Testis (tissue), 2 donors: ENCODE measurements around the gene AZGP1.

Experiments
- POLR2A ChIP-seq: fragments of 450-650 bp; IDR thresholded peaks from one replicate; pipeline ENCODE4 v1.6.1; 2017; ENCODE audit warnings: antibody characterized with exemption, mild to moderate bottlenecking, moderate library complexity
- TF ChIP-seq, protein P1 (sequence below), 3 experiments: fragments of 450-650 bp in 2 of 3; fragments of 200-600 bp in 1 of 3; sonication (generic) in 1 of 3; IDR thresholded peaks; one replicate each; pipeline ENCODE4 v1.5.1; 2016 to 2019; ENCODE audit warnings: antibody characterized with exemption in 3 of 3, mild to moderate bottlenecking in 2 of 3, moderate library complexity in 1 of 3

DNA sequence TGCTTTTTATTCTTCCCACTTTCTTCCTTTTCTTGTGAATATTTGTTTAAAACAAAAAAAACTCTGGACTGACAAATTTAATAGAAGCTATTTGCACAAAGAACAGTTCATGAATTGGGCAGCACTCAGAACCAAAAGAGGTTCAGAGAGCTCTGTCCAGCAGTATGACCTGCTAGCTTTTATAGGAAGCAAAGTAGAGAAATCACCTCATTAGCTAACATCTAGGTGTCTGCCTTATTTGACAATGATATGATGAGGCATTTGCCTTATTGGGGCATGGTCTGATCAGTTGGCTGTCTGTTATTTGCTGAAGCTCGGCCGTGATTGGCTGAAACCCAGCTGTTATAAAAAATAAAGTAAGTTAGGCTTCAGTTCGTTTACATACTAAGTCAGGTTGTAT, 55.7 kb downstream of the AZGP1 start:
- TF ChIP-seq, protein P1, sequence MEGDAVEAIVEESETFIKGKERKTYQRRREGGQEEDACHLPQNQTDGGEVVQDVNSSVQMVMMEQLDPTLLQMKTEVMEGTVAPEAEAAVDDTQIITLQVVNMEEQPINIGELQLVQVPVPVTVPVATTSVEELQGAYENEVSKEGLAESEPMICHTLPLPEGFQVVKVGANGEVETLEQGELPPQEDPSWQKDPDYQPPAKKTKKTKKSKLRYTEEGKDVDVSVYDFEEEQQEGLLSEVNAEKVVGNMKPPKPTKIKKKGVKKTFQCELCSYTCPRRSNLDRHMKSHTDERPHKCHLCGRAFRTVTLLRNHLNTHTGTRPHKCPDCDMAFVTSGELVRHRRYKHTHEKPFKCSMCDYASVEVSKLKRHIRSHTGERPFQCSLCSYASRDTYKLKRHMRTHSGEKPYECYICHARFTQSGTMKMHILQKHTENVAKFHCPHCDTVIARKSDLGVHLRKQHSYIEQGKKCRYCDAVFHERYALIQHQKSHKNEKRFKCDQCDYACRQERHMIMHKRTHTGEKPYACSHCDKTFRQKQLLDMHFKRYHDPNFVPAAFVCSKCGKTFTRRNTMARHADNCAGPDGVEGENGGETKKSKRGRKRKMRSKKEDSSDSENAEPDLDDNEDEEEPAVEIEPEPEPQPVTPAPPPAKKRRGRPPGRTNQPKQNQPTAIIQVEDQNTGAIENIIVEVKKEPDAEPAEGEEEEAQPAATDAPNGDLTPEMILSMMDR (IDR thresholded peaks at IDR 0.05), result no peak
- no peak for TF ChIP-seq POLR2A
